ENCODE measurements around the gene SCN7A. TPM values are rescaled to one million over a fixed set of nuclear protein-coding genes. Genes with fewer than 3 reads are reported as not detected.

Gene SCN7A
- total RNA-seq, 4 donors from 2014 or later, result 0.99 to 23.1 (median 3.5) TPM

GRCh38 chr2:166499281-166499680 lies 5.2 kb upstream of the SCN7A start:
- TF ChIP-seq CTCF (IDR thresholded peaks at IDR 0.05), result no peak
- no peak for TF ChIP-seq POLR2A (IDR thresholded peaks at IDR 0.05)
- WGBS, 2 donors, result 90 to 100% methylated on average over 1 of the region's 1 CpG
- intact Hi-C loops (cut with DNase I), result no loop called here
- Histone ChIP-seq H3K4me3 (no peak overlapping the region), H3K9me3 (no peaks in the 10 kb centered on the region), H3K27ac (no peak overlapping the region), H3K36me3 (no peaks in the 10 kb centered on the region), H3K27me3 (no peaks in the 10 kb centered on the region), H3K4me1 (no peaks in the 10 kb centered on the region)
- no peak for DNase-seq

DNA sequence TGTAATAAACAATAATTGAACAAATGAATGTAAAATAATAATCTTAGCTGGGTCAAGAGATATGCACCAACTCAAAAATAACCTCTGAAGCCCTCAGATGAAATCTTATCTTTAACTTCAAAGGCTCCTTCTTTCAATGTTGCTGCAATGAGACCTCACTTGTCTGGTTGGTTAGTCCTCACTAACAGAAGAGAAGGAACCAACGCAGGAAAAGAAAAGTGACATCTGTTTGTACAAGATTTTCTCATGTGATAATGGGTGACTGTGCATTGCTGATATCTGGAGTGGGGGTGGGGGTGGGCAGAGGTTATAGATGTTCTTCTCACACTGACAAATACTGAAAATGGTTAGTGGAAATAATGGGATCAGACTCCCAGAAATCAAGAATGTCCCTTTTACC lies 2.6 kb downstream of the SCN7A start:
- TF ChIP-seq POLR2A (IDR thresholded peaks at IDR 0.05) (no peak), CTCF (IDR thresholded peaks at IDR 0.05) (no peak)
- H3K36me3 ChIP-seq, result no peaks in the 10 kb centered on the region
- H3K9me3 ChIP-seq, result no peaks in the 10 kb centered on the region
- peak overlapping the region in 2 of 4 donors; percentile 5 to 36 for H3K4me3 ChIP-seq
- 27 to 28% methylated on average over 1 of the region's 1 CpG for WGBS, 2 donors
- intact Hi-C loops (cut with DNase I), result no loop called here
- DNase-seq, result no peak
- peaks cover 0 to 5% (median 0%) of the 10 kb centered on the region in 4 donors for H3K27me3 ChIP-seq
- no peak overlapping the region for H3K27ac ChIP-seq
- H3K4me1 ChIP-seq, result no peaks in the 10 kb centered on the region

DNA sequence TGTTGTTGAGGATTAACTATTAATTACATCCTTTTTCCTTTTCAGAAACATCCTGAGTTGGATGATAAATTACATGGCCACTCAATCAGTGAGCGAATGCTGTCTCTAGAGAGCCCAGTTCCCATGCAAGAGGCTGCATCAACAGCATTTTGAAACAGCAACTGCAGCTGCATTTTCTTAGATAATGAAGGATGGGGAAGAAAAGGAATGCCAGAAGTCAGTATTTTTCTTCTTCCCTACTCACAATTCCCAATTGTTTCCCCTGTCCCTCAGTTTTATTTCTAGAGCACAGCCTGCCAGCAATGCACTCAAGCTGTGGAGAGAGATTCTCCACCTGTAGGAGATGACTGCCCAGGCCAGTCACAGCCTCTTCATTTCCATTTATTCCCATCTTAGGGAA lies 6.9 kb downstream of the SCN7A start:
- no peaks in the 10 kb centered on the region for H3K9me3 ChIP-seq
- no peaks in the 10 kb centered on the region for H3K27me3 ChIP-seq
- H3K27ac ChIP-seq, result no peak overlapping the region
- no peak for DNase-seq
- H3K4me3 ChIP-seq, result no peak overlapping the region
- no peaks in the 10 kb centered on the region for H3K4me1 ChIP-seq
- H3K36me3 ChIP-seq, result no peaks in the 10 kb centered on the region
- no peak for TF ChIP-seq CTCF (IDR thresholded peaks at IDR 0.05)
- no peak for TF ChIP-seq POLR2A (IDR thresholded peaks at IDR 0.05)
- intact Hi-C loops (cut with DNase I), result no loop called here
- 50 to 55% methylated on average over 1 of the region's 1 CpG for WGBS, 2 donors

- WGBS, 2 donors, result 54 to 62% methylated on average over 5 of the region's 5 CpGs
- no peak for TF ChIP-seq POLR2A (IDR thresholded peaks at IDR 0.05)
- no peak for TF ChIP-seq CTCF (IDR thresholded peaks at IDR 0.05)
- no peaks in the 10 kb centered on the region for H3K36me3 ChIP-seq
- H3K9me3 ChIP-seq, result no peaks in the 10 kb centered on the region
- H3K4me1 ChIP-seq, result no peaks in the 10 kb centered on the region
- intact Hi-C loops (cut with DNase I), result no loop called here
- H3K4me3 ChIP-seq, result no peak overlapping the region
- H3K27ac ChIP-seq, result peak overlapping the region in 1 of 4 donors; percentile 49
- H3K27me3 ChIP-seq, result no peaks in the 10 kb centered on the region
- DNase-seq, result no peak
These were observed 8.4 kb downstream of the SCN7A start for GRCh38 chr2:166485558-166486178.

DNA sequence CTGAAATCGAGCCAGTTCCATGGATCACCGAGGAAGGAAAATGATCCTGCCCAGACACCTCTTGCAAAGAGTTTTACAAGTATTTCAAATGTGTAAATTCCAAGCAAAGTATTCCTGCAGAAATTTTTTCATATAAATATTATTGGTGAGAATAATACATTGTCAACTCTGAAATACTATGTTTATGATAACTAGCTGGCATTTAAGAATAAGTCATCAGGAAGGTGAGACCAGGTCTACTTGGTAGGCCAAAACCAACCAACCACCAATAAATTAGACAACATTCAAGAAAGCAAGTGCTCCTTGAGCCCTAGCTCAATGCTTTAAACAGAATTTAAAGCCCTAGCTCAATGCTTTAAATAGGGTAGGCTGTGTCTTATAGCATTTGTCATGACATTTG lies 21.7 kb downstream of the SCN7A start:
- DNase-seq, result no peak
- TF ChIP-seq POLR2A (IDR thresholded peaks at IDR 0.05) (no peak), CTCF (IDR thresholded peaks at IDR 0.05) (no peak)
- no peak overlapping the region for H3K4me3 ChIP-seq
- no peak overlapping the region for H3K27ac ChIP-seq
- no peaks in the 10 kb centered on the region for H3K27me3 ChIP-seq
- H3K4me1 ChIP-seq, result no peaks in the 10 kb centered on the region
- H3K9me3 ChIP-seq, result no peaks in the 10 kb centered on the region
- intact Hi-C loops (cut with DNase I), result no loop called here
- no peaks in the 10 kb centered on the region for H3K36me3 ChIP-seq
- WGBS, 2 donors, result 80 to 85% methylated on average over 2 of the region's 2 CpGs

Measured in esophagus squamous epithelium (tissue), 5 donors.